Mesenchymal stem cell (in vitro differentiated cells and primary cell): Measurements from ENCODE around the gene DYNLRB1.

Experiments used
- DNase-seq: peaks from one replicate; pipeline ENCODE4 v3.0.0-alpha.2; 2013
- H2AFZ ChIP-seq: one replicate; pipeline ENCODE4 v1.6.1; 2013; ENCODE audit warnings: low read depth, mild to moderate bottlenecking, control low read depth, inconsistent platforms, low read length, moderate library complexity
- H2AK5ac ChIP-seq: 2 replicates; pipeline ENCODE4 v1.6.1; 2013; ENCODE audit warnings: low read length, moderate library complexity, mild to moderate bottlenecking, inconsistent platforms; ENCODE audit not compliant: severe bottlenecking
- H2BK120ac ChIP-seq: one replicate; pipeline ENCODE4 v1.6.1; 2013; ENCODE audit warnings: low read depth, mild to moderate bottlenecking, inconsistent platforms, low read length, moderate library complexity
- H2BK12ac ChIP-seq, 2 experiments: one replicate each; pipeline ENCODE4 v1.6.1; 2013; ENCODE audit warnings: inconsistent platforms in 2 of 2, low read length in 2 of 2, mild to moderate bottlenecking in 2 of 2, moderate library complexity in 2 of 2, control low read depth in 1 of 2
- H2BK15ac ChIP-seq: one replicate; pipeline ENCODE4 v1.6.1; 2013; ENCODE audit warnings: mild to moderate bottlenecking, low read depth, inconsistent platforms; ENCODE audit not compliant: poor library complexity, severe bottlenecking
- H2BK5ac ChIP-seq: 2 replicates; pipeline ENCODE4 v1.6.1; 2013; ENCODE audit warnings: low read depth, mild to moderate bottlenecking, low read length, control low read depth, inconsistent platforms; ENCODE audit not compliant: poor library complexity, severe bottlenecking
- H3K14ac ChIP-seq, 2 experiments: one replicate each; pipeline ENCODE4 v1.6.1; 2013; ENCODE audit warnings: inconsistent platforms in 2 of 2, low read length in 2 of 2, control low read depth in 1 of 2, mild to moderate bottlenecking in 1 of 2, moderate library complexity in 1 of 2
- H3K18ac ChIP-seq, 2 experiments: one replicate each; pipeline ENCODE4 v1.6.1; 2013; ENCODE audit warnings: inconsistent platforms in 2 of 2, low read length in 2 of 2, control low read depth in 1 of 2, low read depth in 1 of 2, mild to moderate bottlenecking in 1 of 2
- H3K23ac ChIP-seq, 2 experiments: one replicate each; pipeline ENCODE4 v1.6.1; 2013; ENCODE audit warnings: inconsistent platforms in 2 of 2, low read length in 2 of 2, mild to moderate bottlenecking in 2 of 2, moderate library complexity in 2 of 2, control low read depth in 1 of 2
- H3K27ac ChIP-seq: 2 replicates; pipeline ENCODE4 v1.5.1; 2013; ENCODE audit warnings: mild to moderate bottlenecking, moderate library complexity, low read length, control low read depth, inconsistent platforms; ENCODE audit not compliant: poor library complexity, severe bottlenecking
- H3K27me3 ChIP-seq, 2 experiments: 2 replicates each; pipeline versions ENCODE4 v1.6.1 to v1.7.0; 2013; ENCODE audit warnings: low read length in 2 of 2, mild to moderate bottlenecking in 2 of 2, moderate library complexity in 2 of 2, control low read depth in 1 of 2, inconsistent platforms in 1 of 2; ENCODE audit not compliant: control insufficient read depth in 1 of 2, insufficient read depth in 1 of 2
- H3K36me3 ChIP-seq, 2 experiments: 2 replicates each; pipeline versions ENCODE4 v1.6.1 to v1.7.0; 2013; ENCODE audit warnings: low read length in 2 of 2, control low read depth in 1 of 2, inconsistent platforms in 1 of 2, low read depth in 1 of 2, mild to moderate bottlenecking in 1 of 2; ENCODE audit not compliant: insufficient read depth in 2 of 2, control insufficient read depth in 1 of 2
- H3K4ac ChIP-seq, 2 experiments: one replicate each; pipeline ENCODE4 v1.6.1; 2013; ENCODE audit warnings: inconsistent platforms in 2 of 2, low read length in 2 of 2, mild to moderate bottlenecking in 2 of 2, moderate library complexity in 2 of 2, control low read depth in 1 of 2, low read depth in 1 of 2
- H3K4me1 ChIP-seq: 2 replicates; pipeline ENCODE4 v1.6.1; 2013; ENCODE audit warnings: low read depth, low read length, control low read depth; ENCODE audit not compliant: control insufficient read depth, insufficient read depth
- H3K4me2 ChIP-seq: 2 replicates; pipeline ENCODE4 v1.6.1; 2013; ENCODE audit warnings: low read length, mild to moderate bottlenecking, inconsistent platforms; ENCODE audit not compliant: poor library complexity, severe bottlenecking
- H3K4me3 ChIP-seq, 2 experiments: 2 replicates each; pipeline versions ENCODE4 v1.5.1 to v1.7.0; 2013; ENCODE audit warnings: low read length in 2 of 2, mild to moderate bottlenecking in 2 of 2, control low read depth in 1 of 2, low read depth in 1 of 2; ENCODE audit not compliant: insufficient read depth in 1 of 2
- H3K79me1 ChIP-seq: replicated peaks from 2 replicates; pipeline ENCODE4 v1.6.1; 2013; ENCODE audit warnings: mild to moderate bottlenecking, control low read depth, low read length, inconsistent platforms; ENCODE audit not compliant: poor library complexity, severe bottlenecking
- H3K9ac ChIP-seq: 2 replicates; pipeline ENCODE4 v1.7.0; 2013; ENCODE audit warnings: mild to moderate bottlenecking, low read length, moderate library complexity
- H3K9me3 ChIP-seq: 2 replicates; pipeline ENCODE4 v1.7.0; 2013; ENCODE audit warnings: mild to moderate bottlenecking, low read length; ENCODE audit not compliant: control insufficient read depth
- H4K8ac ChIP-seq: one replicate; pipeline ENCODE4 v1.6.1; 2013; ENCODE audit warnings: inconsistent platforms, mild to moderate bottlenecking, low read length, moderate library complexity
- H4K91ac ChIP-seq: one replicate; pipeline ENCODE4 v1.6.1; 2013; ENCODE audit warnings: mild to moderate bottlenecking, low read length, inconsistent platforms
- WGBS: methylation state at CpG from one replicate; pipeline ENCODE4 v1.1.7; 2013; ENCODE audit warnings: mixed read lengths; 5-methylcytosine and 5-hydroxymethylcytosine counted together

DYNLRB1 gene

DNA sequence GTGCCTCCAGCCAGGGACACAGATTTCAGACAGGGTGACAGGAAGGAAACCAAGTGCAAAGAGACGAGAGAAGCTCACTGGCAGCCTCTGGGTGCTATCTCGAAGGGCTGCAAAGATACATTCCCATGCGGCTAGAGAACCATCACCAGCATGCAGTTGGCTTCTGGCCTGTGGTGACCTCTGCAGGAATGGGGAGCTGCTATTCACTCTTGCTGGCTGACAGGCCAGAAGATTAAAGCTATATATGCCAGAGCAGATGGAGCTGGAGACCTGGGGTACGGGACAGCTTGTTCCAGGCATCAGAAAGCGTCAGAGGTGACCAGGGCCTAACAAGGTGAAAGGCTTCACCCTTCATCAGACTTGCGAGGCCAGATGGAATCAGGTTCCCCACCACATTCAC is 62.3 kb downstream of the DYNLRB1 start:
- peaks cover 16 to 30% of the 10 kb centered on the region in 2 experiments for H3K36me3 ChIP-seq
- H3K27me3 ChIP-seq, result no peaks in the 10 kb centered on the region
- no peak overlapping the region for H4K8ac ChIP-seq
- DNase-seq, result no peak
- no peak overlapping the region for H2AFZ ChIP-seq
- no peaks in the 10 kb centered on the region for H3K9me3 ChIP-seq
- no peak overlapping the region for H3K27ac ChIP-seq
- 77% methylated on average over 6 of the region's 6 CpGs for WGBS
- no peak overlapping the region for H2BK12ac ChIP-seq
- no peak overlapping the region for H2BK5ac ChIP-seq
- H3K4me1 ChIP-seq, result peaks cover 17% of the 10 kb centered on the region
- H3K4ac ChIP-seq, result no peak overlapping the region
- H3K14ac ChIP-seq, result no peak overlapping the region
- H3K23ac ChIP-seq, result no peak overlapping the region
- peak overlapping the region; percentile 28 for H3K9ac ChIP-seq
- peak overlapping the region in 1 of 2 experiments; percentile 51 for H3K4me3 ChIP-seq
- H3K4me2 ChIP-seq, result no peak overlapping the region
- no peak overlapping the region for H3K18ac ChIP-seq
- no peaks in the 10 kb centered on the region for H3K79me1 ChIP-seq
- H2BK15ac ChIP-seq, result no peak overlapping the region
- H2BK120ac ChIP-seq, result no peak overlapping the region
- no peak overlapping the region for H2AK5ac ChIP-seq
- no peak overlapping the region for H4K91ac ChIP-seq

GRCh38 chr20:34579191-34579978 is 63.2 kb downstream of the DYNLRB1 start:
- no peak overlapping the region for H2AFZ ChIP-seq
- H2BK5ac ChIP-seq, result no peak overlapping the region
- no peaks in the 10 kb centered on the region for H3K79me1 ChIP-seq
- no peak overlapping the region for H3K4me3 ChIP-seq
- no peak overlapping the region for H3K23ac ChIP-seq
- H4K8ac ChIP-seq, result no peak overlapping the region
- no peak overlapping the region for H3K4me2 ChIP-seq
- H3K36me3 ChIP-seq, result peaks cover 9 to 31% of the 10 kb centered on the region in 2 experiments
- no peak overlapping the region for H3K27ac ChIP-seq
- no peaks in the 10 kb centered on the region for H3K9me3 ChIP-seq
- peak overlapping the region; percentile 28 for H3K9ac ChIP-seq
- H3K14ac ChIP-seq, result no peak overlapping the region
- H2AK5ac ChIP-seq, result no peak overlapping the region
- peaks cover 17% of the 10 kb centered on the region for H3K4me1 ChIP-seq
- H3K27me3 ChIP-seq, result no peaks in the 10 kb centered on the region
- peak overlapping the region in 1 of 2 experiments; percentile 69 for H3K18ac ChIP-seq
- H3K4ac ChIP-seq, result no peak overlapping the region
- H2BK15ac ChIP-seq, result no peak overlapping the region
- no peak overlapping the region for H2BK120ac ChIP-seq
- H2BK12ac ChIP-seq, result no peak overlapping the region
- H4K91ac ChIP-seq, result peak overlapping the region; percentile 23
- peak; percentile 82 for DNase-seq
- 62% methylated on average over 10 of the region's 11 CpGs for WGBS

- no peak overlapping the region for H3K4me3 ChIP-seq
- no peaks in the 10 kb centered on the region for H3K79me1 ChIP-seq
- 91% methylated on average over 7 of the region's 7 CpGs for WGBS
- H4K91ac ChIP-seq, result no peak overlapping the region
- H3K18ac ChIP-seq, result peak overlapping the region in 1 of 2 experiments; percentile 35
- H4K8ac ChIP-seq, result no peak overlapping the region
- peak overlapping the region in 1 of 2 experiments; percentile 34 for H3K23ac ChIP-seq
- H3K27ac ChIP-seq, result no peak overlapping the region
- no peak overlapping the region for H2BK15ac ChIP-seq
- peaks cover 3 to 27% of the 10 kb centered on the region in 2 experiments for H3K36me3 ChIP-seq
- H3K9ac ChIP-seq, result no peak overlapping the region
- no peak overlapping the region for H2BK120ac ChIP-seq
- H2AFZ ChIP-seq, result no peak overlapping the region
- H3K4ac ChIP-seq, result no peak overlapping the region
- no peak for DNase-seq
- H3K14ac ChIP-seq, result peak overlapping the region in 1 of 2 experiments; percentile 7
- no peak overlapping the region for H2BK5ac ChIP-seq
- peak overlapping the region; percentile 44 for H2AK5ac ChIP-seq
- H3K4me2 ChIP-seq, result no peak overlapping the region
- H3K9me3 ChIP-seq, result no peaks in the 10 kb centered on the region
- H3K4me1 ChIP-seq, result peaks cover 17% of the 10 kb centered on the region
- peak overlapping the region in 1 of 2 experiments; percentile 70 for H2BK12ac ChIP-seq
- no peaks in the 10 kb centered on the region for H3K27me3 ChIP-seq
Measured at GRCh38 chr20:34579979-34580940, 64.0 kb downstream of the DYNLRB1 start.
